ENCODE data around the gene GADD45GIP1.

GADD45GIP1 gene

DNA sequence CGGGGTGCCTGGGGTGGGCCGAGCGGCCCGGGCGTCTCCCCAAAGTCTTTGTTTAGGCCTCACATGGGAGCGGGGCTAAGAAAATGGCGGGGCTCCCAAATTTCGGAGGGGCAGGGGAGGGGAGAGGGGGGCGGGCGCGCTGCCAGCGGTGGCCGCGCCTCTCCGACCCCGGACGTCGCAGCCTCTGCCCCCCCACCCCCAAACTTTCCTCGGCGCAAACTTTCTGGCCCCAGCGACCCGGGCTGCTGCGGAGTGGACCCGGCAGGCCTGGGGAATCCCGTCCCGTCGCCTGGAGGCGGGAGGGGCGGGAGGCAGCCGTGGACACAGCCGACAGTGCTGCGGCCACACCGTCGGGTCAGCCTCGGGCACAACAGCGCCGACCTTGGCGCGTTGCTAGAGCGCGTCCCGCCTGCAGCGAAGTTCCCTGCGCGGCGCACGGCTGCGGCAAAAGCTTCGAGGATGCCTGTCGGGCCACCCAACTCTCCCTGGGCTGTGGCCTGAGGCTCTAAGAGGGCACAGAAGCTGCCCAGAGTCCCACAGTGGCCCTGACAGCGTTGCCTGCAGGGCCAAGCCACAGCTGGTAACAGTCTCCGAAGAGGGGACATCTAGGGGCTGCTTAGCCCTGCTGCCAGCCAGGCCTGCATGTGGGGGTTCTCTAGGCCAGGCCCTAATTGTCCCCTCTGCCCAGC lies 39.5 kb upstream of the GADD45GIP1 start:
- Mint-ChIP-seq H3K36me3 (ENCODE audit: low read depth) (peaks cover 8% of the 10 kb centered on the region), H3K4me1 (peaks cover 26% of the 10 kb centered on the region), H3K4me3 (peak overlapping the region; percentile 67 to 87 (median 87)), H3K27me3 (ENCODE audit: low read depth) (peaks cover 89% of the 10 kb centered on the region), H3K9me3 (peaks cover 2% of the 10 kb centered on the region), H3K27ac (peak overlapping the region in 2 of 3 experiments; percentile 81 to 84)
- TF ChIP-seq CTCF (IDR thresholded peaks at IDR 0.05; ENCODE audit: unreplicated experiment in 3 of 3): no peak

DNA sequence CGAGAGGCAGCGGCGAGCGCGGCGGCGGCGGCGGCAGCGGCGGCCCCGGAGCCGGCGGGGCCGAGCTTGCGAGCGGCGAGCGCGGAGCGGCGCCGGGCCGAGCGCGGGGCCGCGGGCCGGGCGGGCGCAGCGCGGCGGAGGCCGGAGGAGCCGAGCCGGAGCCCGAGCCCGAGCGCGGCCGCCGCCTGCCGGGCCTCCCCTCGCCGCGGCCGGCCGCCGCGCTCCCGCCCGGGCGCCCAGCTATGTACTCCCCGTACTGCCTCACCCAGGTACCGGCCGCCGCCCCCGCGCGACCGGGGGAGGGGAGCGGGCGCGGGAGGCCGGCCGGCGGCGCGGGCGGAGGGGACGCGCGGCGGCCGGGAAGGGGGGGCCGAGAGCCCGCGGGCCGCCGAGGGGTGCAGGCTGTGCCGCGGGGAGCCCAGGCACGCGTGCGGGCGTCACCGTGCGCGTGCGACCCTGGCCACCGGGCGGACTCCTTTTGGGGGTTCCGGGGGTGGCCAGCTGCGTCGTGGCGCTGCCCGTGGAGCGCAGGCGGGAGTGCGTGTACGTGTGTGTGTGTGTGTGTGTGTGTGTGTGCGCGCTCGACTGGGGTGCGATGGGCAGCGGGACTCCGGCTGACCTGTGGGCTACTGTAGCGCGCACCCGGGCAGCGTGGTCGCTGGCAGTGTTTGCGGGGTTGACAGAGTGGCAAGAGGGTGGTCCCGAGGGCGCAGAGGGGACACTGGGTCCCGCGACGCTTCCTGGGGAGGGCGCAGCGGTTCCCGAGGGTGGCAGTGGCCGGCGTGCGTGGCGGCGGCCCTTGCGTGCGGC lies 38.8 kb upstream of the GADD45GIP1 start:
- H3K4me1 Mint-ChIP-seq: peaks cover 27% of the 10 kb centered on the region
- no peak for TF ChIP-seq CTCF (IDR thresholded peaks at IDR 0.05; ENCODE audit: unreplicated experiment in 3 of 3)
- H3K27ac Mint-ChIP-seq: peak overlapping the region in 1 of 3 experiments; percentile 81
- H3K36me3 Mint-ChIP-seq (ENCODE audit: low read depth): peaks cover 8% of the 10 kb centered on the region
- peaks cover 2% of the 10 kb centered on the region for H3K9me3 Mint-ChIP-seq
- H3K27me3 Mint-ChIP-seq (ENCODE audit: low read depth): peaks cover 89% of the 10 kb centered on the region
- peak overlapping the region; percentile 84 to 92 (median 91) for H3K4me3 Mint-ChIP-seq

- Mint-ChIP-seq H3K9me3 (peaks cover 2% of the 10 kb centered on the region), H3K4me1 (peaks cover 31% of the 10 kb centered on the region), H3K4me3 (peak within 1 kb of the TSS; percentile 87 to 98 (median 95)), H3K27ac (peak within 1 kb of the TSS; percentile 50 to 95 (median 87)), H3K36me3 (ENCODE audit: low read depth) (peaks cover 8% of the 10 kb centered on the region), H3K27me3 (ENCODE audit: low read depth) (peaks cover 84% of the 10 kb centered on the region)
- TF ChIP-seq CTCF (IDR thresholded peaks at IDR 0.05; ENCODE audit: unreplicated experiment in 3 of 3): no peak
Observed at GRCh38 chr19:12994701-12995595, 37.9 kb upstream of the GADD45GIP1 start, which contains the start of gene NFIX. TSS of gene NFIX (plus strand) at chr19:12995475. CDS start at chr19:12995838, 363 bp downstream.

- Mint-ChIP-seq H3K27me3 (ENCODE audit: low read depth) (peaks cover 71% of the 10 kb centered on the region), H3K36me3 (ENCODE audit: low read depth) (peaks cover under 1% of the 10 kb centered on the region), H3K4me3 (peak overlapping the region; percentile 76 to 98 (median 95)), H3K27ac (peak overlapping the region in 2 of 3 experiments; percentile 52 to 87), H3K9me3 (peaks cover 2% of the 10 kb centered on the region), H3K4me1 (peaks cover 22% of the 10 kb centered on the region)
- TF ChIP-seq CTCF (IDR thresholded peaks at IDR 0.05; ENCODE audit: unreplicated experiment in 3 of 3): no peak
Observed at GRCh38 chr19:12993562-12993961, 36.5 kb upstream of the GADD45GIP1 start.

- Mint-ChIP-seq H3K27me3 (ENCODE audit: low read depth) (peaks cover 63% of the 10 kb centered on the region), H3K4me3 (no peak overlapping the region)
- no peak for TF ChIP-seq CTCF (IDR thresholded peaks at IDR 0.05; ENCODE audit: unreplicated experiment in 3 of 3)
Observed at GRCh38 chr19:12992729-12993128, 35.7 kb upstream of the GADD45GIP1 start.

More at GRCh38 chr19:12992729-12993128, 35.7 kb upstream of the GADD45GIP1 start:
- Mint-ChIP-seq H3K36me3 (ENCODE audit: low read depth) (no peaks in the 10 kb centered on the region), H3K4me1 (peaks cover 15% of the 10 kb centered on the region), H3K27ac (no peak overlapping the region), H3K9me3 (peaks cover 2% of the 10 kb centered on the region)
